NCI-H128 (cell line): ENCODE results near the gene PDHX.

ENCODE experiments used
- DNase-seq: peaks from one replicate; lab custom pipeline; 2025; ENCODE audit not compliant: unreplicated experiment; lab: John Stamatoyannopoulos, UW

Gene PDHX

DNA sequence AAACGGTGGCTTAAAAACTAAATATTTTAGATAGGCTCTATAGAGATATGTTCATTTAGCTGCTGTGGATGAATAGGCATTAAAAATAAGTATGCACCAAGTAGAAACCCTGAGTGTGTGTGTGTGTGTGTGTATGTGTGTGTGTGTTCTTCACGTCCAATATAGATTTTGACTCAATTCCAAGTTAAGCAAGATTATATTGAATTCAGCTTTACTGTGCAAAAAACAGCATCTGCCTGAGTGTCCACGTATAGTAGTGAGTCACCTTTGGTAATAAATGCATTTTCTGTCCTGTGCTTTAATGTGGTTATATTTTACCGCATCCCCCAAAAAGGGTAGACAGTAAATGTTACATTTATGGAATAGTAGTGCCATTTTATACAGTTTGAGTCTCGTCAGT is 71.2 kb downstream of the PDHX start:
- DNase-seq = no peak

DNA sequence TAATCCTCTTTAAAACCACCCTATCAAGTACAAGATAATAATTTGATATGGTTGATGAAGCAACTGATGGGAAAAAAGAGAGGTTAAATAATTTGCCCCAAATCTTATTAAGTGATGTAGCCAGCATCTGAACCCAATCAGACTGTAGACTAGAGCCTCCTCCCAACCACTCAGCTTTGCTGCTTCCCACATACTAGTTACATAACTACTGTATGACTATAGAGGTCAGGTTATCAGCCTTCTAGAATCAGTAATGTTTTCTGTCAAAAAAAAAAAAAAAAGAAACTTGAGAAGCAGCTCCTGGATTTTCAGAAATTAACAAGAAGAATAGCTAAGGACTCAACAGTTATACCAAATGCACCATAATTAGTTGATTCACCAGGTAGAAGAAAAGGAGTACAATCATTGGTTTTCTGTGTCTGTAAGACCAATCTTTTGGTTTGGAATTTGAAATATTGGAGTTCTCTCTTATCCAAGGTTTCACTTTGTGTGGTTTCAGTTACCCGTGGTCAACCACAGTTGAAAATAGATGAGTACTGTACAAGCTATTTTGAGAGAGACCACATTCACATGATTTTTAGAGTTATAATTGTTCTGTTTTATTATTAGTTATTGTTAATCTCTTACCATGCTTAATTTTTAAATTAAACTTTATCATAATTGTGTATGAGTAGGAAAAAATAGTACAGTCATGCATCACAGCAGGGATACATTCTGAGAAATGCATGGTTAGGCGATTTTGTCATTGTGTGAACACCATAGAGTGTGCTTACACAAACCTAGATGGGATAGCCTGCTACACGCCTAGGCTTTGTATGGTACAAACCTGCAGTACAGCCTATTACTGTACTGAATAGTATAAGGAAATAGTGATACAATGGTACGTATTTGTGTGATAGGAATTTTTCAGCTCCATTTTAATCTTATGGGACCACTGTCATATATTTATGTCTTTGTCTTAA is 72.2 kb downstream of the PDHX start:
- DNase-seq = no peak

DNA sequence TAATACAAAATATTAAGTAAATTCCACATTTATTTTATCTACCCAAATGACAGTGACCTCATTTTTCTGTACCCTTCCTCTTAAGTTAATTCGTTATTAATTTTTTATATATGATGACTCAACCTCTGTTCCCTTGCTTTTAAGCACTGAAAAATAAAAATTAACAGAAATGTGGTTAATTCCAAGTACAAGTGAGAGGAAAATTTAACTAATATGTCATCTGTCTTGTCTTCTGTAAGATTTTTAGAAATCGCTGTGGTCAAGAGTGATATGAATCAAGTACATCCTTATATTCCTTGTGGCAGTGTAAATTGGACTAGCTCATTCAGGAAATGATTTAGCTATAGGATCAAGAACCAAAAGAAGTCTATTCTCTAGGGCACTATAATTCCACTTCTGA is 74.5 kb downstream of the PDHX start:
- DNase-seq = no peak

DNA sequence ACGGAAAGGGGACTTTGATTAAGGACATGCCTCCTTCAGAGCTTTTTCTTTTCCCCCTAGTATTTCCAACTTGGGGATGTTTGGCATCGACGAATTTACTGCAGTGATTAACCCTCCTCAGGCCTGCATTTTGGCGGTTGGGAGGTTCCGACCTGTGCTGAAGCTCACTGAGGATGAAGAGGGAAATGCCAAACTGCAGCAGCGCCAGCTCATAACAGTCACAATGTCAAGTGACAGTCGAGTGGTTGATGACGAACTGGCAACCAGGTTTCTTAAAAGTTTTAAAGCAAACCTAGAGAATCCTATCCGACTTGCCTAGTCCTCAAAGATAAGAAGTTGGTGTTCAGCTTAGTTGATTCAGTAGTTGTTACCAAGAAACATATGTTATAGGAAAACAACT is 78.4 kb downstream of the PDHX start:
- no peak for DNase-seq

DNA sequence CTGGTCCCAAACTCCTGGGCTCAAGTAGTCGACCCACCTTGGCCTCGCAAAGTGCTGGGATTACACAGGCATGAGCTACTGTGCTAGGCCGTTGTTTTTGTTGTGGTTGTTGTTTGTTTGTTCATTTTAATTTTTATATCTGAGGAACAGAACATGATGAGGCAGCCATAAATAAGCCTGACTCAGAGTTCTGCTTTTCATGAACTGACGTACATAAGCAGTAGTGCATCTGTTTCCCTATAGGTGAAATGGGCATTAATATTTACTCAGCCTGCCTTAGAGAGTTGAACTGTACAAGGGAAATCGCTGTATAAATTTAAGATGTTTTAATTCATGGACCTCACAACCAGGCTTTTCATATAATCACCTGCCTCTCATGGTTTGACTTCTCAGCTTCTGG is 80.5 kb downstream of the PDHX start:
- no peak for DNase-seq

DNA sequence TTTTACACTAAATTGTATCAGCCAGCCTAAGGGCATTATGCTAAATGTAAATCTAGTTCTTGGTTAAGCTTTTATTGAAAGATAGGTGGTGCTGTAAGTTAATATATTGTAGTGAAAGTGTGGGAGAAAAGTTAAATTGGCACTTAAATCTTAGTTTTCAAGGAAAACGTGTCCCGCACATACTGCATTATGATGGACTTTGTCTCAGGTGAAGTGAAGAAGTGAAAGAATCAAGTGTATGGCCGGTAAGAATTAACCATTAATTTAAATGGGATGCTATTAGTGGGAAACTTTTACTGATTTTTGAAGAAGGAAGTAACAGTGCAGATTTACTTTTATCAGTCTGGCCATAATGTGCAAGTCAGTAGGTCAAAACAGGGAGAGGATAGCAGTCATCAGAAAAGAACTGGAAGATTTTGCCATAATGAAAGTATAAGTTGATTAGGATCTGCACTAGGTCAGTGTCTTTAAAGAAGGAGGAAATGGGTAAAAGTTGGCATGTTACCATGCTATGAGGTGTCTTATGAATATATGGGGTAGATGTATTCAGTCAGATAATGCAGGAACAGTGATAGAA is 81.6 kb downstream of the PDHX start:
- DNase-seq = no peak

DNA sequence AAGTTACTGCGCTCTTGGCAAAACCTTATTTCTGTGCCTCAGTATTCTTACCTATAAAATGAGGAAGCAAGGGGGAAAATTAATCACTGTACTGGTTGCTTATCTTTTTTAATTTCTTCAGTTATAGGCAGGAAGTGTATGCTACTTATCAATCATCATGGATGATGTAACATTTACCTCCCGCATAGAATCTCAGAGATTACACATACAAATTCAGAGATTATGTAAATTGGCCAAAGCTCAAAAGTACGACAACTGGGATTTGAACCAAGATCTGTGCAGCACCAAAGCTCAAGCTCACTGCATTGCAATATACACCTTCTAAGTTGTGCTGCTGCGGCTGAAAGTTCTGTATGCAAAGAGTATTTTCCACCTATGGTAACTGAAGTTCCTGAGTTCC is 83.0 kb downstream of the PDHX start:
- DNase-seq = no peak

DNA sequence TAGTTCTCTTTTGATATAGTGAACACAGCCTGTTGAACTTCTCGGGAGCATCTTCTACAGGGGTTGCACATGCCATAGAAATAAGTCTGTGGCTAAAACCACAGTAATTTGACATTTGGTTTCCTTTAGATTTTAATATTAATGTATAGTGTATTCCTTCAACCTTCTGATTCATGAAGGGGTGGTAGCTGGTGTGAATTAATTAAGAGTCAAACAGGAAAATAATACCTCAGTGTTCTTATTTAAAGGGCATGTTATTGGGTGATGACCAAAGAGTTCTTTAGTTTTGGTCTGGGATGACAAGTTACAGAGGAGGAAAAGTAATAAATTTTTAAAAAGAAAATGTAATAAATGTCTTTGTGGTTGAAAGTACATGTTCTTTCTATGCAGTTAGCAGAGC is 86.8 kb downstream of the PDHX start:
- no peak for DNase-seq

DNA sequence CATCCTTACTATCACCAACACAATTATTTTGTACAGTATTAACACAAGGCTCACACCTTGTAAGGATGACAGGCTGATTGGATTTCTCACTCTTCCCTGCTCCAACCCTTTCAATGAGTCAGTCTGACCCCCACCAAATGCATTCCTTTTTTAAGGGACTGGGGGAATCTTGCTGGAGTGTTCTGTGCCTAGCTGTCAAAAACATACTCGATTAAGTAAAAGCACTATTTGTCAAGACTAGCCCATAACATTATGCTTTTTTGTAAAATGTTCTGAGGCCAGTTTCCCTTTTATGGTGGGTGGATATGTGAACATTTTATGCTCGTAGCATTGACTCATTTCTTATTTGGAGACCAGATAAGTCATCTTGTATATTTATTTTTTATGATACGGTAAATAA is 87.2 kb downstream of the PDHX start:
- no peak for DNase-seq

DNA sequence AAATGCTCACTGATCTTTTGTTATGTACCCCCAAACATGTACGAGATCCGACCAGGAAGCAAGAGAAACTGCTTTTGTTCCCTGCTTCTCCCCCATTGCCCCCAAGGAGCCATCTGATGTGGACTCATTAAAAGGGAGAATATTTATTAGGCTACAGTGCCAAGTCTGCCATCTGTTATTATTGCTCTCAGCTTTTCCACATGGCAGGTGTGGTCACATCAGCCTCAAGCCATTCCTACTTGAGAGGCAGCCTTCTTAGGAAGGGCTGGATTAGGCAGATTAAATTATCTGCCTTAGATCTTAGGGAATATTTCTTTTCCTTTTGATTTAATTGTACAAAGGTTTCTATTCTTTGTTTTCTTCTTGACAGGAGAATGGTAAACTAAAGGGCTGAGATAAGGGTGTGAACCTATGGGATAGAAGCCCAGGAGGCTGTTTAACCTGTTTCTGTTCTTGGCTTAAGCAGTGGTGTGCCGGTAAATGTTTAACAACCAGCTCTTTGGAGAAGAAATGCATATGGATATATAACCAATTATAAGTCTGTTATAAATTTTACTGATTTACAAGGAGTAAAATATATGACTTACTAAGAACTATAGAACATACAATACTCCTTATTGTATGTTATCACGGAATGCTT is 88.8 kb downstream of the PDHX start:
- DNase-seq = no peak

DNA sequence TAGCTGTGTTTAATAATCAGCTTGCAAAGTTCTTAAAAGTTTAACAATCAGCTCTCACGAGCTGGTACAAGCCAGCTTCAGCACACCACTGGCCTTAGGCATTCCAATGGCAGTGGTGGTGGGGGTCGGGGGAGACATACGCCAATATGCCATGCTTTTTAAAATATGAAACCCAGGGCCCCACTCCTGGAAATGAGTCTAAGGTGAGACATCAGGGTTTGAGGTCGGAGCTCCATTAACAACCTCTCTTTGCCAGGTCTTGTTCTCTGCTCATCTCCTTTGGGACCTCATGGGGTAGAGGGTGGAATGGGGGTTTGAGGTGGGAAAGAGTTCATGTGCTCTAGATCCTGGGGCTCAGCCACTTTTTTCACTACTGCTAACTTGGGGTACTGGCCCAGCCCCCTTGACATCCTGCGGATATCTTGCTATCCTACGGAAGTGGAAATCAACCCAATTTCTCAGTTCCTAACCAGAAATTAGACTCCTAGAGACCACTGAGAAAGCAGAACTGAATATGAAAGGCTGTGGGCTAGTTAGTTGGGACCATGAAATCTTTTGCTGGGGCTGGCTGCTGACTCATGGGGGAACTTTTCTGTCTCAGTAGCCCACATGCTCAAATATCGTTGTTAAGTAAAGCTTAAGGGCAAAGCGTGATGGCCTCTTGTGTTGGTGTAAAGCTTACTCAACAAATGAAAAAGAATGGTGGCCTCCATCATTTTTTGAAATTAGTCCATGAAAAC is 90.1 kb downstream of the PDHX start:
- no peak for DNase-seq

DNA sequence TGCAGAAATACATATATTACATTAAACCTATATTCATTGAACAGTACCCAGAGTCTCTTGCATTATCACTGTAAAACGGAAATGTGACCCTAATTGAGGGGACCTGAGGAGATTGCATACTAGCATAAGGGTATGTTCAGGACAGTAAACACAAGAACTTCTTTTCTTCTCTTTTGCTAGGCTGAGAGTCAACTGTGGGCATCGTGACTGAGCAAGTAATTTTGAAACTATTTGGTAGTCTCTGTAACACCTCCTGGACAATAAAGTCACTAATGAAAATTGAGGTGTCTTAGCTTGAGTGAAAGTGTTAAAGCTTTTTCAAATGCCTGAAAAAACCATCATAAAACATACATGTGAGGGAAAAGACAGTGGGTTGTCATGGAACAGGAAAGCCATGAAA is 90.9 kb downstream of the PDHX start:
- no peak for DNase-seq

DNA sequence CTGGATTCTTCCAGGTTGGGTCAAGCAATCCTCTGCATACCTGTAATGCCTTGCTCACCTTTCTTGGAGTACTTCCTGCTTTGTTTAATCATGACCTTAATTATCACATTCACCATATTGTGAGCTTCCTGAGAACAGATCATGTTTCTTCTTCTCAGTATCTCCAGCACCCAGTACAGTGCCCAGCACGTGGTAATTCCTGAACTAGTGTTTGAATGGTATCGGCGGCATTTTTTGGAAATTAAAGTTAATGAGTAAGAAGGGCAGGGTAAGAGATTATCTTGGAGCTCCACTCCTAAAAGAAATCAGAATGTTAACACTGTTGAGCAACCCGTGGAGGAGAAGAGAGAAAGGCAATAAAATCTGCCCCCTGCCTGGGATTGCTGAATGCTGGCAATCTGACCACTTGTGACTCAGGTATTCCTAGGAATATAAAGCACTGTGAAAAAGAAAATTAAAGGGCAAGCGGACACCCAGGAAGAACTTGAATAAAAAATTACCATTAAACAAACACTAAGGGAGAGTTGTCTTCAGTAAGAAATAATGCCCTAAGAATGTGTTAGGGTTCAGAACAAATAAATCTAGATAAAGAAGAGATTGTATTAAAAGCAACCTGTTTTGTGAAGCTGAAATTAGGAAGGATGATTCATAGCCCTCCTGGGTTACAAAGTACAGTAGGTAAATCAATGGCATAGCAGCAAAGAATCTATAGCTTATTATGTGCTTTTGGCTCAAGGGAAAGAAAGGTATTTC is 92.9 kb downstream of the PDHX start:
- no peak for DNase-seq

DNA sequence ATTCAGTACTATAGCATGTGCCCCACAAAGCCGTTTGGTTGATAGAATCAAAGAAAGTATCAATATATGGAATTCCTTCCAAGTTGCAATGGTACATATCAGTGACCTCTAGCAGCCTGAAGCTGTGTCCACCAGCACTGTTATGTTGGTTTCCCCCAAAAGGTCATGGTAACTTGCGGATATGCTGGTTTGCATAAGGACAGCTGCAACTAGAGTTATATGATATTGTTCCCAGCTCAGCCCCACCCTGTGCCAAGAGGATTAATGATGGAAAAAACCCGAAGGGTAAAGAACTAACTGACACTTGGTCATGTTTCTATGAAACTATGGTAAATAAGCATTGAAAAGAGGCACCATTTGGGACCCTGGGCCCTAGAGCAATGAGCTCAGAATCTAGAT is 93.5 kb downstream of the PDHX start:
- DNase-seq = no peak

DNA sequence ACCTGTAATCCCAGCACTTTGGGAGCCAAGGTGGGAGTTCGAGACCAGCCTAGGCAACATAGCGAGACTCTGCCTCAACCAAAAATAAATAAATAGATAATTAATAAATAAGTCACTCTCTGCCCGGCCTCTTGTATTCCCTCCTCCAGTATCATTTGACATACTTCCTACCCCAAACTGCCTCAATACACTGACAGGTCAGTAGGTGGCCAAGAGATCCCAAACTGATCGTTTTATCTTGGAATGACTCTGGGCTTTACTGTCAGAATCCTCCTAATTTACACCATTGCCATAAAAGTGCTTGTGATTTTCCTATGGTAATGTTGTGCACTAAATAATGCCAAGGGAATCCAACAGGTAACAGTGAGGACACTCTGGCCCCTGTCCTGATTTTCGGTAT is 94.2 kb downstream of the PDHX start:
- no peak for DNase-seq

DNA sequence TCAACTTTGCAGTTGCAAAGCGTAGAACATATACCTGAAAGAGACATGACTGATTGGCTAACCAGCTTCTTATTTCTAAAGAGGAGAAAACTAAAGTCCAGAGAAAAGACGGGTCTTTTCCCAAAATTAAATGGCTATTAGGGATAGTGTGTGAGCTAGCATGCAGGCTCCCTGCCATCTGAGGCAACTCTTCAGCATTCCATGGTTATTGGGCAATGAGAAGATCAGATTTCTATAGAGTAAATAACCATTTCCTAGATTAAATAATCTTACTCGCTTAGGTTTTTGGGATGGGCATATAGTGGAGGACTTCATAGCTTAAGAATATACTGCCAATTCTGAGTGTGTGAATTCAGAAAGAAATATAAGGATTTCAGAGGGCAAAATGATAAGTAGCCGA is 95.0 kb downstream of the PDHX start:
- no peak for DNase-seq

DNA sequence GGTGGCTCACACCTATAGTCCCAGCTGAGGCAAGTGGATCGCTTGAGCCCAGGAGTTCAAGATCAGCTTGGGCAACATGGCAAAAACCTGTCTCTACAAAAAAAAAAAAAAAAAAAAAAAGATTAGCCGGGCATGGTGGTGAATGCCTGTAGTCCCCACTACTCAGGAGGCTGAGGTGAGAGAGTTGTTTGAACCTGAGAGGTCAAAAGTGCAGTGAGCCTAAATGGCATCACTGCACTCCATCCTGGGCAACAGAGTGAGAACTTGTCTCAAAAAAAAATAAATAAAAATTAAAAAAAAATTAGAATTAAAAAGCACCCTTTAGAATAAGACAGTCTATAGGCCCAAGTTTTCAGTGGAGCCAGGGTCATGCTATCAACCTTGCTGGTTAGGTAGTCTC is 95.5 kb downstream of the PDHX start:
- no peak for DNase-seq

DNA sequence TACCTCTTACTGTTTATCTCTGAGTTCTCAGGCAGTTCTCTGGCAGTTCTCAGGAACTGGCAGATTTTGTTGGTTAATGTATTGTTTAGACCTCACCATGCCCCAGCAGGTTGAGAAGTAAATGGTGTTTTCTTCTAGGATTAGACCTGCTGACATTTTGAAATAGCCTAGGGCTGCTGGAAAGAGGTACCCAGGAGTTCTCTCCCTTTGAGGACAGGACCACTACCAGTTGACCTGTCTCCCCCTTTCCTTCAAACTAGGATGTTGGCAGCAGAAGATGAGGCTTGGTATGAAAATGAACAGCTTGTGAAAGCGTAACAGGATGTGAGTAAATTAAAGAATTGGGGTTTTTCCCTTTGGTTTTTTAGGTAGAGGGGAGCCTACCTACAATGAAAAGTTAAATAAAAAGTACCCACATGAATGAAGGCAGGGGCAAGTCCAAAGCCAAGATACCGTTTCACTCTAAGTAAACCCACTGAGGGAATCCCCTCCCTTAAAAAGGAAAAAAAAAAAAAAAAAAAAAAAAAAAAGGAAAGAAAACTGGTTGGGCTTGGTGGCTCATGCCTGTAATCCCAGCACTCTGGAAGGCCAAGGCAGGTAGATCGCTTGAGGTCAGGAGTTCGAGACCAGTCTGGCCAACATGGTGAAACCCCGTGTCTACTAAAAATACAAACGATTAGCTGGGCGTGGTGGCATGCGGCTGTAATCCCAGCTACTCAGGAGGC is 96.2 kb downstream of the PDHX start:
- DNase-seq = no peak

DNA sequence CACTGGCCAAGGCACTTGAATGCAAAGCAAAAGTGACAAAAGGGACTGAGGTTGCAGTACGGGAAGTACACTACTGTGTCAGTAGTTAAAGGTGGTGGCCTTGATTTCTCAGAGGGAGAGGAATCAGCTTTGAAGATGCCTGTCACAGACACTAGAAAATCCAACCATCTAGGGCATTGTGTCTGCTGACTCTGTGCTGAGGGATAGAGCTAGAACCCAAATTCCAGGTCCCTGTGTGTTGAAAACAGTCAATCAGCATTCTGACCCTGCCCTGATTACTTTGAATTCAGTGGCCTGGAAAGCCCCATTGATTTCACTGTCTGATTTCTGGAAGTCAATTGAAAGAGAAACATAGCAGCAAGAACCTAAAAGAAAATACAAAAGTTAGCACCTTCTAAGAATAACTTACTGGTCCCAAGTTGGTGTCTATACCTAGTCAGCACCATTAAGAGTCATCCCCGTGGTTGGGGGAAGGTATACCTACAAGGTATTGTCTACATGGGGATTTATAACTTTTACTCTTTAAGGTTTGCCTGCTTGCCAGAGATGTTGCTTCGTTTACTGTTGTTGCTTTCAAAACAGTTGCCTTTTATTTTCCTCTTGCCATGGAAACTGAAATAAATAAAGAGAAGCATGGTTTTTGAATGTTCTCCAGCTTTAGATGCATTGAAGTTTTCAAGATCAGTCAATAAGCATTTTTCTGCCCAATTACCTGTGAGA is 97.3 kb downstream of the PDHX start:
- DNase-seq = no peak

DNA sequence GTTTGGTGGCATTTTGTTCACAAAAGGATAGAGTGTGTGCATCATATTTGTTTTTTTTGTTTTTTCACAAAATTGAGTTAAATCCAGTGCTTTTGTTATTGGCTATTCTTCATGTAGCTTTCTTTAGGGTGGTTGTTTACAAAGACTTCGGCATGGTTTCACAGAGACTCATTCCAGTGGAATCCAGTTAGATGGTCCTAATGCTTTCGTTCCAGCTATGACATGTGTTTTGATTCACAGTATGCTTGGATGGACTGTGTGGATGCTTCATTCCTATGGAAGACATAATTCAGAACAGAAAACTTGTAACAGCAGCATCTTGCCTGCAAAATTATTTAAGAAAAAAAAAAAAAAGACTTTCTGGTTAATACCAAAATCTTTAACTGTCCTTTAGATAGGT is 97.9 kb downstream of the PDHX start:
- DNase-seq = no peak
